ENCODE results near the gene TCEAL7. TPM values are rescaled to one million over a fixed set of nuclear protein-coding genes. Genes with fewer than 3 reads are reported as not detected.

TCEAL7 gene
- polyA plus RNA-seq, 1 donor (not counting 4 experiments of a cell fraction or from before 2014, with no cell fraction given): 0.25 TPM

- Histone ChIP-seq H3K4me3 (ENCODE audit: control insufficient read depth in 2 of 3, extremely low read depth in 1 of 3, insufficient read depth in 2 of 3, low read depth in 1 of 3, low read length in 3 of 3) (no peak overlapping the region), H3K9ac (ENCODE audit: control insufficient read depth, extremely low read depth, insufficient read depth, low read length) (no peak overlapping the region), H3K4me1 (ENCODE audit: control insufficient read depth, extremely low read depth, insufficient read depth, low read length) (no peaks in the 10 kb centered on the region), H3K36me3 (ENCODE audit: control insufficient read depth in 2 of 2, extremely low read depth in 1 of 2, insufficient read depth in 2 of 2, low read length in 2 of 2) (no peaks in the 10 kb centered on the region), H3K27ac (ENCODE audit: control insufficient read depth, insufficient read depth, low read length) (no peak overlapping the region), H2AFZ (ENCODE audit: control insufficient read depth, low read length) (no peak overlapping the region), H3K79me2 (ENCODE audit: control insufficient read depth, insufficient read depth, low read length) (no peaks in the 10 kb centered on the region), H3K9me3 (ENCODE audit: control insufficient read depth, low read depth, low read length) (no peaks in the 10 kb centered on the region), H3K9me1 (ENCODE audit: control insufficient read depth, extremely low read depth, insufficient read depth, low read length) (no peaks in the 10 kb centered on the region), H3K4me2 (ENCODE audit: control insufficient read depth, extremely low read depth, insufficient read depth, low read depth, low read length) (no peak overlapping the region), H3K27me3 (ENCODE audit: control insufficient read depth, extremely low read depth, insufficient read depth, low read length) (no peaks in the 10 kb centered on the region), H4K20me1 (ENCODE audit: control insufficient read depth, extremely low read depth, insufficient read depth, low read length) (no peaks in the 10 kb centered on the region)
- DNase-seq (ENCODE audit: low read depth, low spot score) (no peak), FAIRE-seq (no peak)
- TF ChIP-seq CTCF (optimal IDR thresholded peaks at IDR 0.05 in 1 of 3, IDR thresholded peaks at IDR 0.05 in 1 of 3, conservative IDR thresholded peaks at IDR 0.05 in 1 of 3; ENCODE audit: extremely low read depth in 1 of 3, insufficient read depth in 2 of 3, low read length in 3 of 3) (no peak), EZH2 (IDR thresholded peaks at IDR 0.05; ENCODE audit: low read length) (no peak)
- dilution Hi-C loops (cut with MboI; ENCODE audit: extremely low pct_ligation_motif_present, low sequenced_read_pairs): no loop called here
Measured at GRCh38 chrX:103347682-103348397, 17.8 kb downstream of the TCEAL7 start.

GRCh38 chrX:103356130-103356798, 26.2 kb downstream of the TCEAL7 start, which contains the start of gene TCEAL9:
TCEAL9 (plus strand) TSS chrX:103356506; CDS start chrX:103357685, 1,179 bp downstream.
- Histone ChIP-seq H3K9me3 (ENCODE audit: control insufficient read depth, low read depth, low read length) (no peaks in the 10 kb centered on the region), H3K79me2 (ENCODE audit: control insufficient read depth, insufficient read depth, low read length) (peaks cover 12% of the 10 kb centered on the region), H3K27me3 (ENCODE audit: control insufficient read depth, extremely low read depth, insufficient read depth, low read length) (peaks cover 5% of the 10 kb centered on the region), H3K9me1 (ENCODE audit: control insufficient read depth, extremely low read depth, insufficient read depth, low read length) (no peaks in the 10 kb centered on the region), H3K4me3 (ENCODE audit: control insufficient read depth in 2 of 3, extremely low read depth in 1 of 3, insufficient read depth in 2 of 3, low read depth in 1 of 3, low read length in 3 of 3) (peak within 1 kb of the TSS; percentile 53 to 82 (median 77)), H3K4me1 (ENCODE audit: control insufficient read depth, extremely low read depth, insufficient read depth, low read length) (no peaks in the 10 kb centered on the region), H4K20me1 (ENCODE audit: control insufficient read depth, extremely low read depth, insufficient read depth, low read length) (no peaks in the 10 kb centered on the region), H3K36me3 (ENCODE audit: control insufficient read depth in 2 of 2, extremely low read depth in 1 of 2, insufficient read depth in 2 of 2, low read length in 2 of 2) (no peaks in the 10 kb centered on the region), H2AFZ (ENCODE audit: control insufficient read depth, low read length) (peak within 1 kb of the TSS; percentile 79), H3K4me2 (ENCODE audit: control insufficient read depth, extremely low read depth, insufficient read depth, low read depth, low read length) (peak within 1 kb of the TSS; percentile 70), H3K27ac (ENCODE audit: control insufficient read depth, insufficient read depth, low read length) (peak within 1 kb of the TSS; percentile 79), H3K9ac (ENCODE audit: control insufficient read depth, extremely low read depth, insufficient read depth, low read length) (peak within 1 kb of the TSS; percentile 82)
- TF ChIP-seq EZH2 (IDR thresholded peaks at IDR 0.05; ENCODE audit: low read length) (no peak), CTCF (optimal IDR thresholded peaks at IDR 0.05 in 1 of 3, IDR thresholded peaks at IDR 0.05 in 1 of 3, conservative IDR thresholded peaks at IDR 0.05 in 1 of 3; ENCODE audit: extremely low read depth in 1 of 3, insufficient read depth in 2 of 3, low read length in 3 of 3) (no peak)
- no peak for DNase-seq (ENCODE audit: low read depth, low spot score)
- dilution Hi-C loops (cut with MboI; ENCODE audit: extremely low pct_ligation_motif_present, low sequenced_read_pairs): no loop called here
- peak; percentile 26 for FAIRE-seq

All from keratinocyte (primary cell).